Caco-2 (cell line): Measurements from ENCODE around the gene GNA14. TPM values are rescaled to one million over a fixed set of nuclear protein-coding genes. Genes with fewer than 3 reads are reported as not detected.

ENCODE experiments used
- BruUV-seq: library from RNA; stranded (reverse); fragments of 400-500 nt; replicated peaks from 2 replicates; lab custom pipeline; 2021; lab: Mats Ljungman, UMichigan
- CTCF ChIA-PET: fragments of 300-600 bp; sonication (Branson Sonifier 250); formaldehyde crosslinking; loops from one replicate; lab custom pipeline; 2022; ENCODE audit warnings: antibody characterized with exemption; lab: Charles Lee
- POLR2A ChIA-PET: fragments of 300-600 bp; sonication (Branson Sonifier 250); formaldehyde crosslinking; loops from one replicate; lab custom pipeline; 2022; ENCODE audit warnings: antibody characterized with exemption; lab: Charles Lee
- DNase-seq, 2 experiments: peaks; one replicate each; pipeline versions ENCODE4 v3.0.0 to v3.0.0-alpha.2; 2020 to 2022
- H3K27me3 ChIP-seq: replicated peaks from 2 replicates; pipeline ENCODE4 v1.6.0; 2011; ENCODE audit warnings: low read length; ENCODE audit not compliant: control insufficient read depth, insufficient read depth
- H3K36me3 ChIP-seq: 2 replicates; pipeline ENCODE4 v1.5.1; 2011; ENCODE audit warnings: low read length; ENCODE audit not compliant: control insufficient read depth, insufficient read depth
- H3K4me1 ChIP-seq: fragments of 250-450 bp; sonication (Bioruptor Pico); 2 replicates; pipeline ENCODE4 v1.5.1; 2020; ENCODE audit warnings: mild to moderate bottlenecking
- H3K4me3 ChIP-seq: 2 replicates; pipeline ENCODE4 v1.5.1; 2011; ENCODE audit warnings: low read depth, mild to moderate bottlenecking, control low read depth, low read length
- H3K9me3 ChIP-seq: fragments of 250-450 bp; sonication (Bioruptor Pico); 2 replicates; pipeline ENCODE4 v1.5.1; 2020; ENCODE audit warnings: mild to moderate bottlenecking, moderate library complexity
- H3K27ac Mint-ChIP-seq: one replicate; pipeline ENCODE4 v1.8.0; 2022; ENCODE audit warnings: mixed read lengths; ENCODE audit not compliant: unreplicated experiment
- H3K27me3 Mint-ChIP-seq: one replicate; pipeline ENCODE4 v1.8.0; 2022; ENCODE audit warnings: mixed read lengths; ENCODE audit not compliant: insufficient read depth, unreplicated experiment
- H3K36me3 Mint-ChIP-seq: one replicate; pipeline ENCODE4 v1.8.0; 2022; ENCODE audit warnings: mild to moderate bottlenecking, mixed read lengths; ENCODE audit not compliant: insufficient read depth, unreplicated experiment
- H3K4me1 Mint-ChIP-seq: one replicate; pipeline ENCODE4 v1.8.0; 2022; ENCODE audit warnings: low read depth, mixed read lengths; ENCODE audit not compliant: unreplicated experiment
- H3K4me3 Mint-ChIP-seq: one replicate; pipeline ENCODE4 v1.8.0; 2022; ENCODE audit warnings: mild to moderate bottlenecking, moderate library complexity, mixed read lengths; ENCODE audit not compliant: unreplicated experiment
- H3K9me3 Mint-ChIP-seq: one replicate; pipeline ENCODE4 v1.8.0; 2022; ENCODE audit warnings: mixed read lengths; ENCODE audit not compliant: unreplicated experiment
- intact Hi-C: fragments of 100-400 bp; cut with micrococcal nuclease; formaldehyde crosslinking; loops from one replicate; pipeline ENCODE4 v1.10.0; 2022; ENCODE audit not compliant: unreplicated experiment
- total RNA-seq: library from RNA; stranded (reverse); gene quantifications from 2 replicates; pipeline ENCODE4 v1.2.3, GENCODE V29; 2022
- TF ChIP-seq, protein P1 (sequence below), 2 experiments: fragments of 200-600 bp in 1 of 2; IDR thresholded peaks; 1 replicate in 1 of 2; 2 replicates in 1 of 2; pipeline versions ENCODE4 v1.5.1 to v1.8.0; 2011 to 2022; ENCODE audit warnings: antibody characterized with exemption in 1 of 2, control low read depth in 1 of 2, inconsistent platforms in 1 of 2, low read depth in 1 of 2, low read length in 1 of 2, mild to moderate bottlenecking in 1 of 2, moderate library complexity in 1 of 2; ENCODE audit not compliant: insufficient read depth in 1 of 2, severe bottlenecking in 1 of 2, unreplicated experiment in 1 of 2

GNA14 gene
- total RNA-seq, 1 experiment from 2014 or later: not detected

DNA sequence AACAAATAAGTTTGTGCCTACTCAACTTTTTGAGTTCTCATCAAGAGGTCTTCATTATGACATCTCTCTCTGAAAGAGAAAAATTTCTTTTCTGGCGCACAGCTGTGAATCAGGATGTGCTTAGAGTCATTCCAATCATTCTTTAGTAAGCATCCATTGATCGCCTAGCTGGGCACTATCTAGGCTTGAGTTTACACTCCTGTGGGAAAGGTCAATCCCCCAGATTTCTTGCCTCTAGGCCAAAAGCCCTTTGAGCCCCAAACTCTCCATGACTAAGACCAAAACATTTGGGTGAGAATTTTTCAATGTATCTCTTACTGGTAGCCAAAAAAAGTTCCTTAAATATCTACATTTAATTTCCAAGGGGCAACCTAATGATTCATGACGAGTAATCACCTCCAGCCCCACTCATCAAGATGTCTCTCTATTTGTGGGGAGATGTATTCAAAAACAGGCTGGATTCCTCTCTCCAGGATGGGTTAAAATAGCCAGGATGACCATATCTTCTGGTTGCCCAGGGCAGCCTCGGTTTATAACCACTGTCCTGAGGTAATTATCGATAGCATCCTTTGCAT lies 101.7 kb downstream of the GNA14 start:
- Mint-ChIP-seq H3K9me3 (no peaks in the 10 kb centered on the region), H3K27me3 (no peaks in the 10 kb centered on the region), H3K4me3 (no peak overlapping the region), H3K4me1 (no peaks in the 10 kb centered on the region), H3K27ac (no peak overlapping the region), H3K36me3 (no peaks in the 10 kb centered on the region)
- Histone ChIP-seq H3K4me1 (no peaks in the 10 kb centered on the region), H3K27me3 (no peaks in the 10 kb centered on the region), H3K4me3 (no peak overlapping the region), H3K36me3 (no peaks in the 10 kb centered on the region), H3K9me3 (no peaks in the 10 kb centered on the region)
- POLR2A ChIA-PET: no interaction called here
- CTCF ChIA-PET: no interaction called here
- TF ChIP-seq, protein P1, sequence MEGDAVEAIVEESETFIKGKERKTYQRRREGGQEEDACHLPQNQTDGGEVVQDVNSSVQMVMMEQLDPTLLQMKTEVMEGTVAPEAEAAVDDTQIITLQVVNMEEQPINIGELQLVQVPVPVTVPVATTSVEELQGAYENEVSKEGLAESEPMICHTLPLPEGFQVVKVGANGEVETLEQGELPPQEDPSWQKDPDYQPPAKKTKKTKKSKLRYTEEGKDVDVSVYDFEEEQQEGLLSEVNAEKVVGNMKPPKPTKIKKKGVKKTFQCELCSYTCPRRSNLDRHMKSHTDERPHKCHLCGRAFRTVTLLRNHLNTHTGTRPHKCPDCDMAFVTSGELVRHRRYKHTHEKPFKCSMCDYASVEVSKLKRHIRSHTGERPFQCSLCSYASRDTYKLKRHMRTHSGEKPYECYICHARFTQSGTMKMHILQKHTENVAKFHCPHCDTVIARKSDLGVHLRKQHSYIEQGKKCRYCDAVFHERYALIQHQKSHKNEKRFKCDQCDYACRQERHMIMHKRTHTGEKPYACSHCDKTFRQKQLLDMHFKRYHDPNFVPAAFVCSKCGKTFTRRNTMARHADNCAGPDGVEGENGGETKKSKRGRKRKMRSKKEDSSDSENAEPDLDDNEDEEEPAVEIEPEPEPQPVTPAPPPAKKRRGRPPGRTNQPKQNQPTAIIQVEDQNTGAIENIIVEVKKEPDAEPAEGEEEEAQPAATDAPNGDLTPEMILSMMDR (IDR thresholded peaks at IDR 0.05; ENCODE audit: insufficient read depth in 1 of 2, low read depth in 1 of 2, low read length in 1 of 2, severe bottlenecking in 1 of 2, unreplicated experiment in 1 of 2): no peak
- DNase-seq: no peak
- BruUV-seq: no TSS peak
- intact Hi-C loops: no loop called here

DNA sequence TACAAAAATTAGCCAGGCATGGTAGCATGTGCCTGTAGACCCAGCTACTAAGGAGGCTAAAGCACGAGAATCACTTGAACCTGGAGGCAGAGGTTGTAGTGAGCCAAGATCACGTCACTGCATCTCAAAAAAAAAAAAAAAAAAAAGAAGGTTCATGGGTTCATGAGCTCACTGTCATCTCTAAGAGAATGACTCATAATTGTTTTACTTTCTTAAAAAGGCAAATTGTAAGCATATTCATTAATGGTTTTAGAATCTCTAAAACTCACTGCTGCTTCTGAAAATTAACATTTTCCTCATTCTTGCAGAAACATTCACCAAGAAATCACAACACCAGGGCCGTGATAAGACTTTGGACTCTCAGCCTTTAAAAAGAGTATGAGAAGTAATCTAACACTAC lies 103.6 kb downstream of the GNA14 start:
- H3K9me3 Mint-ChIP-seq: no peaks in the 10 kb centered on the region
- ChIA-PET CTCF (no interaction called here), POLR2A (no interaction called here)
- Histone ChIP-seq H3K9me3 (no peaks in the 10 kb centered on the region), H3K4me1 (no peaks in the 10 kb centered on the region), H3K36me3 (no peaks in the 10 kb centered on the region), H3K27me3 (no peaks in the 10 kb centered on the region), H3K4me3 (no peak overlapping the region)
- DNase-seq: no peak
- no peaks in the 10 kb centered on the region for H3K4me1 Mint-ChIP-seq
- H3K4me3 Mint-ChIP-seq: no peak overlapping the region
- TF ChIP-seq, protein P1 (IDR thresholded peaks at IDR 0.05; ENCODE audit: insufficient read depth in 1 of 2, low read depth in 1 of 2, low read length in 1 of 2, severe bottlenecking in 1 of 2, unreplicated experiment in 1 of 2): no peak
- H3K27me3 Mint-ChIP-seq: no peaks in the 10 kb centered on the region
- H3K36me3 Mint-ChIP-seq: no peaks in the 10 kb centered on the region
- no TSS peak for BruUV-seq
- intact Hi-C loops: no loop called here
- no peak overlapping the region for H3K27ac Mint-ChIP-seq

- Mint-ChIP-seq H3K27me3 (no peaks in the 10 kb centered on the region), H3K36me3 (no peaks in the 10 kb centered on the region), H3K4me3 (no peak overlapping the region), H3K9me3 (no peaks in the 10 kb centered on the region), H3K27ac (no peak overlapping the region), H3K4me1 (no peaks in the 10 kb centered on the region)
- Histone ChIP-seq H3K4me1 (no peaks in the 10 kb centered on the region), H3K36me3 (no peaks in the 10 kb centered on the region), H3K9me3 (no peaks in the 10 kb centered on the region), H3K27me3 (no peaks in the 10 kb centered on the region), H3K4me3 (no peak overlapping the region)
- TF ChIP-seq, protein P1 (IDR thresholded peaks at IDR 0.05; ENCODE audit: insufficient read depth in 1 of 2, low read depth in 1 of 2, low read length in 1 of 2, severe bottlenecking in 1 of 2, unreplicated experiment in 1 of 2): no peak
- intact Hi-C loops: no loop called here
- ChIA-PET POLR2A (no interaction called here), CTCF (no interaction called here)
- no TSS peak for BruUV-seq
- DNase-seq: no peak
Observed at GRCh38 chr9:77543131-77543822, 104.8 kb downstream of the GNA14 start.
